Caco-2 (cell line): ENCODE measurements around the gene CLEC10A. TPM values are rescaled to one million over a fixed set of nuclear protein-coding genes. Genes with fewer than 3 reads are reported as not detected.

Experiments used
- BruUV-seq: library from RNA; stranded (reverse); fragments of 400-500 nt; replicated peaks from 2 replicates; lab custom pipeline; 2021; lab: Mats Ljungman, UMichigan
- CTCF ChIA-PET: fragments of 300-600 bp; sonication (Branson Sonifier 250); formaldehyde crosslinking; loops from one replicate; lab custom pipeline; 2022; ENCODE audit warnings: antibody characterized with exemption; lab: Charles Lee
- POLR2A ChIA-PET: fragments of 300-600 bp; sonication (Branson Sonifier 250); formaldehyde crosslinking; loops from one replicate; lab custom pipeline; 2022; ENCODE audit warnings: antibody characterized with exemption; lab: Charles Lee
- DNase-seq, 2 experiments: peaks; one replicate each; pipeline versions ENCODE4 v3.0.0 to v3.0.0-alpha.2; 2020 to 2022
- H3K27me3 ChIP-seq: replicated peaks from 2 replicates; pipeline ENCODE4 v1.6.0; 2011; ENCODE audit warnings: low read length; ENCODE audit not compliant: control insufficient read depth, insufficient read depth
- H3K36me3 ChIP-seq: 2 replicates; pipeline ENCODE4 v1.5.1; 2011; ENCODE audit warnings: low read length; ENCODE audit not compliant: control insufficient read depth, insufficient read depth
- H3K4me1 ChIP-seq: fragments of 250-450 bp; sonication (Bioruptor Pico); 2 replicates; pipeline ENCODE4 v1.5.1; 2020; ENCODE audit warnings: mild to moderate bottlenecking
- H3K4me3 ChIP-seq: 2 replicates; pipeline ENCODE4 v1.5.1; 2011; ENCODE audit warnings: low read depth, mild to moderate bottlenecking, control low read depth, low read length
- H3K9me3 ChIP-seq: fragments of 250-450 bp; sonication (Bioruptor Pico); 2 replicates; pipeline ENCODE4 v1.5.1; 2020; ENCODE audit warnings: mild to moderate bottlenecking, moderate library complexity
- H3K27ac Mint-ChIP-seq: one replicate; pipeline ENCODE4 v1.8.0; 2022; ENCODE audit warnings: mixed read lengths; ENCODE audit not compliant: unreplicated experiment
- H3K27me3 Mint-ChIP-seq: one replicate; pipeline ENCODE4 v1.8.0; 2022; ENCODE audit warnings: mixed read lengths; ENCODE audit not compliant: insufficient read depth, unreplicated experiment
- H3K36me3 Mint-ChIP-seq: one replicate; pipeline ENCODE4 v1.8.0; 2022; ENCODE audit warnings: mild to moderate bottlenecking, mixed read lengths; ENCODE audit not compliant: insufficient read depth, unreplicated experiment
- H3K4me1 Mint-ChIP-seq: one replicate; pipeline ENCODE4 v1.8.0; 2022; ENCODE audit warnings: low read depth, mixed read lengths; ENCODE audit not compliant: unreplicated experiment
- H3K4me3 Mint-ChIP-seq: one replicate; pipeline ENCODE4 v1.8.0; 2022; ENCODE audit warnings: mild to moderate bottlenecking, moderate library complexity, mixed read lengths; ENCODE audit not compliant: unreplicated experiment
- H3K9me3 Mint-ChIP-seq: one replicate; pipeline ENCODE4 v1.8.0; 2022; ENCODE audit warnings: mixed read lengths; ENCODE audit not compliant: unreplicated experiment
- CTCF ChIP-seq, 2 experiments: fragments of 200-600 bp in 1 of 2; IDR thresholded peaks; 1 replicate in 1 of 2; 2 replicates in 1 of 2; pipeline versions ENCODE4 v1.5.1 to v1.8.0; 2011 to 2022; ENCODE audit warnings: antibody characterized with exemption in 1 of 2, control low read depth in 1 of 2, inconsistent platforms in 1 of 2, low read depth in 1 of 2, low read length in 1 of 2, mild to moderate bottlenecking in 1 of 2, moderate library complexity in 1 of 2; ENCODE audit not compliant: insufficient read depth in 1 of 2, severe bottlenecking in 1 of 2, unreplicated experiment in 1 of 2
- intact Hi-C: fragments of 100-400 bp; cut with micrococcal nuclease; formaldehyde crosslinking; loops from one replicate; pipeline ENCODE4 v1.10.0; 2022; ENCODE audit not compliant: unreplicated experiment
- total RNA-seq: library from RNA; stranded (reverse); gene quantifications from 2 replicates; pipeline ENCODE4 v1.2.3, GENCODE V29; 2022

Gene CLEC10A
- total RNA-seq, 1 experiment from 2014 or later, result not detected

- intact Hi-C loops, result no loop called here
- Histone ChIP-seq H3K36me3 (no peaks in the 10 kb centered on the region; the same call in 1 of the 2 replicates), H3K4me3 (no peak overlapping the region), H3K4me1 (peaks cover 21% of the 10 kb centered on the region), H3K27me3 (no peaks in the 10 kb centered on the region), H3K9me3 (no peaks in the 10 kb centered on the region)
- ChIA-PET CTCF (no interaction called here), POLR2A (no interaction called here)
- Mint-ChIP-seq H3K9me3 (no peaks in the 10 kb centered on the region), H3K27ac (no peak overlapping the region), H3K27me3 (no peaks in the 10 kb centered on the region), H3K36me3 (no peaks in the 10 kb centered on the region), H3K4me3 (no peak overlapping the region), H3K4me1 (peaks cover 17% of the 10 kb centered on the region)
- BruUV-seq, result no TSS peak
- no peak for TF ChIP-seq CTCF (IDR thresholded peaks at IDR 0.05; ENCODE audit: insufficient read depth in 1 of 2, low read depth in 1 of 2, low read length in 1 of 2, severe bottlenecking in 1 of 2, unreplicated experiment in 1 of 2)
- no peak for DNase-seq
Measured at GRCh38 chr17:7111784-7112509, 31.9 kb upstream of the CLEC10A start.

GRCh38 chr17:7110617-7111306 lies 30.7 kb upstream of the CLEC10A start:
- CTCF ChIA-PET, result no interaction called here
- Mint-ChIP-seq H3K4me3 (no peak overlapping the region), H3K36me3 (no peaks in the 10 kb centered on the region), H3K9me3 (no peaks in the 10 kb centered on the region), H3K27me3 (no peaks in the 10 kb centered on the region), H3K4me1 (peaks cover 17% of the 10 kb centered on the region), H3K27ac (no peak overlapping the region)
- Histone ChIP-seq H3K36me3 (no peaks in the 10 kb centered on the region; the same call in 1 of the 2 replicates), H3K4me3 (no peak overlapping the region), H3K4me1 (peaks cover 21% of the 10 kb centered on the region), H3K27me3 (no peaks in the 10 kb centered on the region), H3K9me3 (no peaks in the 10 kb centered on the region)
- intact Hi-C loops, result no loop called here
- BruUV-seq, result no TSS peak
- TF ChIP-seq CTCF (IDR thresholded peaks at IDR 0.05; ENCODE audit: insufficient read depth in 1 of 2, low read depth in 1 of 2, low read length in 1 of 2, severe bottlenecking in 1 of 2, unreplicated experiment in 1 of 2), result no peak
- POLR2A ChIA-PET, result no interaction called here
- DNase-seq, result no peak

GRCh38 chr17:7109461-7110322 lies 29.6 kb upstream of the CLEC10A start:
- Mint-ChIP-seq H3K9me3 (no peaks in the 10 kb centered on the region), H3K4me3 (no peak overlapping the region), H3K4me1 (peaks cover 17% of the 10 kb centered on the region), H3K27ac (no peak overlapping the region), H3K27me3 (no peaks in the 10 kb centered on the region), H3K36me3 (no peaks in the 10 kb centered on the region)
- TF ChIP-seq CTCF (IDR thresholded peaks at IDR 0.05; ENCODE audit: insufficient read depth in 1 of 2, low read depth in 1 of 2, low read length in 1 of 2, severe bottlenecking in 1 of 2, unreplicated experiment in 1 of 2), result no peak
- Histone ChIP-seq H3K4me1 (peaks cover 13% of the 10 kb centered on the region), H3K4me3 (no peak overlapping the region), H3K27me3 (no peaks in the 10 kb centered on the region), H3K9me3 (no peaks in the 10 kb centered on the region), H3K36me3 (no peaks in the 10 kb centered on the region; the same call in 1 of the 2 replicates)
- BruUV-seq, result no TSS peak
- ChIA-PET CTCF (no interaction called here), POLR2A (no interaction called here)
- intact Hi-C loops, result no loop called here
- no peak for DNase-seq
